Mesenchymal stem cell (in vitro differentiated cells and primary cell): ENCODE results near the gene MYEOV.
A peak's percentile ranks its signal among the peaks of the same experiment; 100 is the strongest.

Source experiments
- DNase-seq: peaks from one replicate; pipeline ENCODE4 v3.0.0-alpha.2; 2013
- H2AFZ ChIP-seq: one replicate; pipeline ENCODE4 v1.6.1; 2013; ENCODE audit warnings: low read depth, mild to moderate bottlenecking, control low read depth, inconsistent platforms, low read length, moderate library complexity
- H2AK5ac ChIP-seq: 2 replicates; pipeline ENCODE4 v1.6.1; 2013; ENCODE audit warnings: low read length, moderate library complexity, mild to moderate bottlenecking, inconsistent platforms; ENCODE audit not compliant: severe bottlenecking
- H2BK120ac ChIP-seq: one replicate; pipeline ENCODE4 v1.6.1; 2013; ENCODE audit warnings: low read depth, mild to moderate bottlenecking, inconsistent platforms, low read length, moderate library complexity
- H2BK12ac ChIP-seq, 2 experiments: one replicate each; pipeline ENCODE4 v1.6.1; 2013; ENCODE audit warnings: inconsistent platforms in 2 of 2, low read length in 2 of 2, mild to moderate bottlenecking in 2 of 2, moderate library complexity in 2 of 2, control low read depth in 1 of 2
- H2BK15ac ChIP-seq: one replicate; pipeline ENCODE4 v1.6.1; 2013; ENCODE audit warnings: mild to moderate bottlenecking, low read depth, inconsistent platforms; ENCODE audit not compliant: poor library complexity, severe bottlenecking
- H2BK5ac ChIP-seq: 2 replicates; pipeline ENCODE4 v1.6.1; 2013; ENCODE audit warnings: low read depth, mild to moderate bottlenecking, low read length, control low read depth, inconsistent platforms; ENCODE audit not compliant: poor library complexity, severe bottlenecking
- H3K14ac ChIP-seq, 2 experiments: one replicate each; pipeline ENCODE4 v1.6.1; 2013; ENCODE audit warnings: inconsistent platforms in 2 of 2, low read length in 2 of 2, control low read depth in 1 of 2, mild to moderate bottlenecking in 1 of 2, moderate library complexity in 1 of 2
- H3K18ac ChIP-seq, 2 experiments: one replicate each; pipeline ENCODE4 v1.6.1; 2013; ENCODE audit warnings: inconsistent platforms in 2 of 2, low read length in 2 of 2, control low read depth in 1 of 2, low read depth in 1 of 2, mild to moderate bottlenecking in 1 of 2
- H3K23ac ChIP-seq, 2 experiments: one replicate each; pipeline ENCODE4 v1.6.1; 2013; ENCODE audit warnings: inconsistent platforms in 2 of 2, low read length in 2 of 2, mild to moderate bottlenecking in 2 of 2, moderate library complexity in 2 of 2, control low read depth in 1 of 2
- H3K27ac ChIP-seq: 2 replicates; pipeline ENCODE4 v1.5.1; 2013; ENCODE audit warnings: mild to moderate bottlenecking, moderate library complexity, low read length, control low read depth, inconsistent platforms; ENCODE audit not compliant: poor library complexity, severe bottlenecking
- H3K27me3 ChIP-seq, 2 experiments: 2 replicates each; pipeline versions ENCODE4 v1.6.1 to v1.7.0; 2013; ENCODE audit warnings: low read length in 2 of 2, mild to moderate bottlenecking in 2 of 2, moderate library complexity in 2 of 2, control low read depth in 1 of 2, inconsistent platforms in 1 of 2; ENCODE audit not compliant: control insufficient read depth in 1 of 2, insufficient read depth in 1 of 2
- H3K36me3 ChIP-seq, 2 experiments: 2 replicates each; pipeline versions ENCODE4 v1.6.1 to v1.7.0; 2013; ENCODE audit warnings: low read length in 2 of 2, control low read depth in 1 of 2, inconsistent platforms in 1 of 2, low read depth in 1 of 2, mild to moderate bottlenecking in 1 of 2; ENCODE audit not compliant: insufficient read depth in 2 of 2, control insufficient read depth in 1 of 2
- H3K4ac ChIP-seq, 2 experiments: one replicate each; pipeline ENCODE4 v1.6.1; 2013; ENCODE audit warnings: inconsistent platforms in 2 of 2, low read length in 2 of 2, mild to moderate bottlenecking in 2 of 2, moderate library complexity in 2 of 2, control low read depth in 1 of 2, low read depth in 1 of 2
- H3K4me1 ChIP-seq: 2 replicates; pipeline ENCODE4 v1.6.1; 2013; ENCODE audit warnings: low read depth, low read length, control low read depth; ENCODE audit not compliant: control insufficient read depth, insufficient read depth
- H3K4me2 ChIP-seq: 2 replicates; pipeline ENCODE4 v1.6.1; 2013; ENCODE audit warnings: low read length, mild to moderate bottlenecking, inconsistent platforms; ENCODE audit not compliant: poor library complexity, severe bottlenecking
- H3K4me3 ChIP-seq, 2 experiments: 2 replicates each; pipeline versions ENCODE4 v1.5.1 to v1.7.0; 2013; ENCODE audit warnings: low read length in 2 of 2, mild to moderate bottlenecking in 2 of 2, control low read depth in 1 of 2, low read depth in 1 of 2; ENCODE audit not compliant: insufficient read depth in 1 of 2
- H3K79me1 ChIP-seq: replicated peaks from 2 replicates; pipeline ENCODE4 v1.6.1; 2013; ENCODE audit warnings: mild to moderate bottlenecking, control low read depth, low read length, inconsistent platforms; ENCODE audit not compliant: poor library complexity, severe bottlenecking
- H3K9ac ChIP-seq: 2 replicates; pipeline ENCODE4 v1.7.0; 2013; ENCODE audit warnings: mild to moderate bottlenecking, low read length, moderate library complexity
- H3K9me3 ChIP-seq: 2 replicates; pipeline ENCODE4 v1.7.0; 2013; ENCODE audit warnings: mild to moderate bottlenecking, low read length; ENCODE audit not compliant: control insufficient read depth
- H4K8ac ChIP-seq: one replicate; pipeline ENCODE4 v1.6.1; 2013; ENCODE audit warnings: inconsistent platforms, mild to moderate bottlenecking, low read length, moderate library complexity
- H4K91ac ChIP-seq: one replicate; pipeline ENCODE4 v1.6.1; 2013; ENCODE audit warnings: mild to moderate bottlenecking, low read length, inconsistent platforms
- WGBS: methylation state at CpG from one replicate; pipeline ENCODE4 v1.1.7; 2013; ENCODE audit warnings: mixed read lengths; 5-methylcytosine and 5-hydroxymethylcytosine counted together

Gene MYEOV

DNA sequence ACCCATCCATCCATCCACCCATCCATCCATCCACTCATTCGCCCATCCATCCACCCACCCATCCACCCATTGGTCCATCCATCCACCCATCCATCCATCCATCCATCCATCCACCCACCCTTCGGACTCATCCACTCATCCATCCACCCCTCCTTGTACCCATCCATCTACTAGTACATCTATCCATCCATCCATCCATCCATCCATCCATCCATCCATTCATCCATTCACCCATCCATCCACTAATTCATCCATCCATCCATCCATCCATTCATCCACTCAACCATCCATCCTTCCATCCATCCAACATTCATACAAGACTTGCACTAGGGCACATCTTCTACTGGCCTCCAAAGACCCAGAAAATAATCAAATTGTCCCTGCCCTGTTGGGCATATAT lies 20.0 kb downstream of the MYEOV start:
- no peak overlapping the region for H2BK5ac ChIP-seq
- no peak overlapping the region for H2BK15ac ChIP-seq
- H3K4me1 ChIP-seq, result peaks cover 17% of the 10 kb centered on the region
- no peak overlapping the region for H3K23ac ChIP-seq
- no peak overlapping the region for H3K27ac ChIP-seq
- H3K4me3 ChIP-seq, result no peak overlapping the region
- H3K9ac ChIP-seq, result no peak overlapping the region
- no peak overlapping the region for H2BK12ac ChIP-seq
- no peak overlapping the region for H3K4ac ChIP-seq
- no peak overlapping the region for H4K91ac ChIP-seq
- DNase-seq, result no peak
- H3K18ac ChIP-seq, result no peak overlapping the region
- H3K4me2 ChIP-seq, result no peak overlapping the region
- no peaks in the 10 kb centered on the region for H3K9me3 ChIP-seq
- H3K36me3 ChIP-seq, result peaks cover 3 to 10% of the 10 kb centered on the region in 2 experiments
- no peak overlapping the region for H2BK120ac ChIP-seq
- no peak overlapping the region for H3K14ac ChIP-seq
- no peak overlapping the region for H2AK5ac ChIP-seq
- H3K27me3 ChIP-seq, result no peaks in the 10 kb centered on the region
- H3K79me1 ChIP-seq, result no peaks in the 10 kb centered on the region
- H4K8ac ChIP-seq, result no peak overlapping the region
- WGBS, result 95% methylated on average over 1 of the region's 2 CpGs
- no peak overlapping the region for H2AFZ ChIP-seq

- Histone ChIP-seq H2BK5ac (no peak overlapping the region), H3K79me1 (no peaks in the 10 kb centered on the region), H4K91ac (no peak overlapping the region), H3K14ac (no peak overlapping the region), H3K27me3 (no peaks in the 10 kb centered on the region), H2BK12ac (no peak overlapping the region), H3K23ac (no peak overlapping the region), H3K9me3 (no peaks in the 10 kb centered on the region), H2AK5ac (peak overlapping the region; percentile 23), H3K36me3 (peaks cover 3 to 10% of the 10 kb centered on the region in 2 experiments), H4K8ac (no peak overlapping the region), H3K18ac (peak overlapping the region in 1 of 2 experiments; percentile 11), H3K27ac (no peak overlapping the region), H2AFZ (no peak overlapping the region), H2BK15ac (no peak overlapping the region), H2BK120ac (no peak overlapping the region), H3K4me1 (peaks cover 16% of the 10 kb centered on the region), H3K9ac (no peak overlapping the region), H3K4ac (no peak overlapping the region), H3K4me2 (no peak overlapping the region), H3K4me3 (no peak overlapping the region)
- no peak for DNase-seq
Measured at GRCh38 chr11:69314555-69314954, 20.6 kb downstream of the MYEOV start.

GRCh38 chr11:69316956-69317355 lies 23.0 kb downstream of the MYEOV start:
- Histone ChIP-seq H3K36me3 (peaks cover 3 to 10% of the 10 kb centered on the region in 2 experiments), H3K18ac (peak overlapping the region; percentile 1 to 16), H3K4ac (peak overlapping the region in 1 of 2 experiments; percentile 27), H3K9ac (peak overlapping the region; percentile 75), H3K14ac (no peak overlapping the region), H4K91ac (no peak overlapping the region), H2AFZ (no peak overlapping the region), H3K79me1 (peaks cover 2% of the 10 kb centered on the region), H3K9me3 (no peaks in the 10 kb centered on the region), H3K4me2 (no peak overlapping the region), H3K4me3 (no peak overlapping the region), H2BK12ac (no peak overlapping the region), H3K4me1 (peaks cover 27% of the 10 kb centered on the region), H2BK15ac (peak overlapping the region; percentile 60), H2AK5ac (peak overlapping the region; percentile 32), H3K27ac (no peak overlapping the region), H4K8ac (no peak overlapping the region), H2BK120ac (no peak overlapping the region), H3K23ac (no peak overlapping the region), H3K27me3 (no peaks in the 10 kb centered on the region), H2BK5ac (no peak overlapping the region)
- 100% methylated on average over 2 of the region's 4 CpGs for WGBS
- DNase-seq, result no peak

DNA sequence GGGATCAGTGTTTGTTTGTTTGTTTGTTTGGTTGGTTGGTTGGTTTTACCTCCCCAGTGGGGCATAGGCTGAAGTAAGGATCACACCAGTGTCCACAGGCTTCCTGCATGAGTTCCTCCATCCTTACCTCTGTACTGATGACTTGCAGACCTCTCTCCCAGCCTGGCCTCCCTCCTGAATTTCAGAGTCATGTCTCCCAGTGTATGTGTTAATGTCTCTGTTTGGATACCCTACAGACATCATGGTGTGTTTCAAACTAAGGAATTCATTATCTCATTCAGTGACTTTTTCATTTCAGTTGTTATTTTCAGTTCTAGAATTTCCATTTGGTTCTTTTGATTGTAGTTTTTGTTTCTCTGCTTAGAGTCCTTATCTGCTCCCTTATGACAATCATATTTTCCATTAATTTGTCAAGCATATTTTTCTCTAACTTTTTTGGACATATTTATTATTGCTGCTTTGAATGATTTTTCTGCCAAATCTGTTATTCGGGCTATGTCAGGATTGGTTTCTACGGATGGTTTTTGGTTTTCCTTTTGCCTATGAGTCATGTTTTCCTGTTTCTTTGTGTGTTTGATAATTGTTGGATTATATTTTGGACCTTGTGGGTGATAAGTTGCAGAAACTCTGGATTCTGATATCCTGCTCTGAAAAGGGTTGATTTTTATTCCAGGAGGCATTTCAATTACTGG lies 23.6 kb downstream of the MYEOV start:
- WGBS, result 25% methylated on average over 2 of the region's 2 CpGs
- Histone ChIP-seq H2BK12ac (no peak overlapping the region), H3K9ac (peak overlapping the region; percentile 75), H3K36me3 (peaks cover 3 to 10% of the 10 kb centered on the region in 2 experiments), H3K27me3 (no peaks in the 10 kb centered on the region), H3K27ac (no peak overlapping the region), H3K23ac (no peak overlapping the region), H3K4me2 (no peak overlapping the region), H3K79me1 (peaks cover 2% of the 10 kb centered on the region), H2BK120ac (no peak overlapping the region), H3K4me1 (peaks cover 28% of the 10 kb centered on the region), H4K8ac (no peak overlapping the region), H2AK5ac (peak overlapping the region; percentile 32), H4K91ac (peak overlapping the region; percentile 43), H2BK5ac (no peak overlapping the region), H3K9me3 (no peaks in the 10 kb centered on the region), H3K18ac (peak overlapping the region; percentile 1 to 16), H3K4ac (no peak overlapping the region), H3K14ac (no peak overlapping the region), H3K4me3 (no peak overlapping the region), H2BK15ac (no peak overlapping the region), H2AFZ (no peak overlapping the region)
- DNase-seq, result peak; percentile 33
